HG03196 (cell line): Measurements from ENCODE around the gene GYS2.

ENCODE experiments used
- ATAC-seq: cut with Tn5 transposase; IDR thresholded peaks from one replicate; pipeline ENCODE4 v1.9.1; 2021; ENCODE audit not compliant: unreplicated experiment

The GYS2 gene

DNA sequence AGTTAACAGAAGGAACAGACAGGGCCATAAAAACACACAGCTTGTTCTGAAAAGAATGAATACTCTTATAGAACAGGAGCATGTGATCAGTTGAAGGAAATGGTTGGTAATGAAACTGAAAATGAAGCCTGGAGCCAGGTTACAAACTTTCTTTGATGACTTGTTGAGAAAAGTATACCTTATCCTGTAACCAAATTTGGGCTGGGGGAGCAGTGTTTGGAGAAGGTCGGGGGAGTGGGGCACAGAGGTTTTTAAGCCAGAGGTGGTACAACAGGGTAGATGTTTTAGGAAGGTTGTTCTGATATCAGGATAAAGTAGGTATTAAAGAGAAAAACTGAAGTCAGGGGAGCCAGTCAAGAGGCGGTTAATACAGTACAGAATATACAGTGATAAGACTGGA is 94.9 kb downstream of the GYS2 start:
- peak; percentile 92 for ATAC-seq

DNA sequence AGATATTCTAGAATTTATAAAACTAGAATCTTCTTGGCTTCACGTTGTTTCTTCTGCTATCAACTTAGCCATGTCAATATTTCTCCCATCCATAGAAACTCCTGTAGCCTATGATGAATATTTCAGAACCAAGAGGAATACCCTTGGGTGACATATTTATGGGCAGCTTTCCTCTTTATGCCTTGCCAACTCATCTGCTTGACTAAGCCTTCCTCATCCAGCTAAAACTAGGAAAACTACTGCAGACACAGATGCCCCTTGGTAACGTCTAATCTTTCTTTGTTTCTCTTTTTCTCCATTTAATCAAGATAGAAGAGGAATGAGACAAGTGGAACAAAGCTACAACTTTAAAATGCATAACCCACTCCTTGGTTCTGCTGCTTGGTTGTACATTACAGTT is 96.8 kb downstream of the GYS2 start:
- no peak for ATAC-seq

DNA sequence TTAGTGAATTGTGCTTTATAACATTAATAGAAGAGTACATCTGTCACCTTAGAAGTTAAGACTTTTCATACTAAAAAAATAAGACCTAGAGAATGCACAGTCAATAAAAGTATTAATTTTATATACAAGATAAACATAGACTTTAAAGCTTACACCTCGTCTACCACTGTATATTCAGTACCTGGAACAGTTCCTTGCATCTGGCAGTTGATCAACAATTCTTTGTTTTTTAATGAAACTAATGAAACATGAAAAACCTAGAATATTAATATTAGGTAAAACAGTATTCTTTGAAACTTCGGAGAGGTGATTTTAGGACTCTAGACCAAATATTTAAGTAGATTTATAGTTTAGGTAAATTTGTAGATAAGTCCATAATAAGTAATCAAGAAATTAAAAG is 98.8 kb downstream of the GYS2 start:
- no peak for ATAC-seq

DNA sequence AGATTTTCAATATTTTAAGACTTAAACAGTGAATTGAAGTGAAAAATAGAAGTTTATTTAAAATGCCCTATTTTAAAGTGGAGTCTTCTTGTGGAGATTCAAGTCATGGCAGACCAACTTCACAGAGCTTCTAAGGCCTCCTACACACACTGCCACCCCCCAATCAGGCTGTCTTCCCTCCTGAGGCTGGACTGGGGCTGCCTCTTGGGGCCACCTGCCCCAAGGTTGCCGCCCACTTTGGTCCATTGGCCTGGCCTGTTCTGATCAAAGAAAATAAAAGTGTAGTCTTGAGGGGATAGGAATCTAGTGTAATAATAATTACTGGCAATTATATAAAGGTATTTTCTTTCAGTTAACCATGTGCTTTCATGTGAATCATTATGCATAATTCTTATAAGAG is 101.8 kb downstream of the GYS2 start:
- no peak for ATAC-seq

DNA sequence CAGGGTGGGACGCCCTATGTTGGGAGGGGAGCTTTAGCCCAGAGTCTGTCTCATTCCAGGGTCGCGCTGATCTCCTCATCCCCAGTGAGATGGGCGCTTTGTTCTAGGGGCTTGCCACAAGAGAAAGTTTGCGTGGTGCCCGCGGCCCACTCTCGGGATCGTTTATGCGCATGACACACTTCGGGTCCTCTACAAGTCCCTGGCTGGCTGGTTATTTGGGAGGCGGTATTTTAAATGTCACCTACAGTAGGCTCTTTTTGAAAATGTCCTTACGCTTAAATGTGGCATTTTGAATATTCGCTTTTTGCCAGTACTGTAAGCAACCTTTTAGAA is 102.5 kb downstream of the GYS2 start:
- ATAC-seq: peak; percentile 5

DNA sequence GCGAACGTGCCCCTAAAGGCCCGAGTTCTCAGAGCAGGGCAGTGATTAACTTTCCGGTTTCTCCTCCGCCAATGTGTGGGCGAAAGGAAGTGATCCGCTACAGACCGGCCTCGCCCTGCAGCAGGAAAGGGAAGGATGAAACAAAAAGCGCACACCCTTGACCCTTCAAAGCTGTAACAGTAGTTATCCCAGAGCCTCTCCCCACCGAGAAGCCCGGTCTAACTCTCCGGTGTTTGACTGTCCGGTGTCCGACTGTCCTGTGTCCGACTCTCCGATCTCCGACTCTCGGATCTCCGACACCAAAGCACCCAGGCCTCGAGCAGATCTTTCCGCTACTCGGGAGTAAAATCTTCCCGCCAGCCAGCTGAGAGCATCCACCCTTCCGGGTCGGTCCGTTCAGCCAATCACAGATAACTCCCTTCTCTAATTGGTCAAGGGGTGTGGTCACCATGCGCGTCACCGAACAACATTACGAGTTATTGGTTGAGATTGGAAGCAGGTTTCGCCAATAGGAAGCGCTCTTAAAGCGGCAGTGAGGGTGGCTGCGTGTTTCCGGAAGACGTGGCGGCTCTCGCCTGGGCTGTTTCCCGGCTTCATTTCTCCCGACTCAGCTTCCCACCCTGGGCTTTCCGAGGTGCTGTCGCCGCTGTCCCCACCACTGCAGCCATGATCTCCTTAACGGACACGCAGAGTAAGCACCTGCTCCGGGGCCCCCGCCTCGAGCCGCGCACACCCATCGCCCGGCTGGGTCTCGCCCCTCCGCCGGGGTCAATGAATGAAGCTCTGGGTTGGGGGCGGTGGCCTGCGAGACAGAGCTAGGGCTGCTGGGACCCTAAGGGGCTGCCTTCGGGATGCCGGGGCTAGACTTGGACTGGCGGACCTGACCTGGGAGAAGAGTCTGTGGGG is 103.1 kb downstream of the GYS2 start, which contains the start of the genes GOLT1B and RECQL:
Gene GOLT1B (plus strand): TSS at position 532 of the 906 bp plus-strand sequence. CDS start 135 bp downstream, at position 667.
Gene RECQL (minus strand): TSS at position 378 of the 906 bp plus-strand sequence. CDS start 2,065 bp downstream, outside the sequence.
- peak; percentile 99 for ATAC-seq

DNA sequence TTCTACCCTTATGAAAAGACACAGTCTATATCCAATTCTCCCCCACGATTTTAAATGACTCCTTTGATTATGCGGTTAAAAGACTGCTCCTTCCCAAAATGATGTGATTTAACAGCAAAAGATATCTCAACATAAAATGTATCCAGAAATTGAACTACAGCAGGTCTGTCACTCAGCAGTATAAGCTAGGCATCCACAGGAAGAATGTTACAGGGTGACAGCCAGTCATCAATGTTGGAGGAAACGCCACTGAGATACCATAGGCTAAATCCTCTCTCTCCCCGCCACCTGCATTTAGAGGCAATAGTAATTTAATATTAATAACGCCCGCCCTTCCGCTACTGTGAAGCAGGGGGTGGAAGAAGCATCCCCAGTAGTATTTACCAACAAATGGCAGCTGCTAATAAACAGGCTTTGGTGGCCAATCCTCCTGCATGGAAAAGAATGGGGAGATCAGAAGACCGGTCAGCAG is 103.8 kb downstream of the GYS2 start:
- peak; percentile 3 for ATAC-seq

DNA sequence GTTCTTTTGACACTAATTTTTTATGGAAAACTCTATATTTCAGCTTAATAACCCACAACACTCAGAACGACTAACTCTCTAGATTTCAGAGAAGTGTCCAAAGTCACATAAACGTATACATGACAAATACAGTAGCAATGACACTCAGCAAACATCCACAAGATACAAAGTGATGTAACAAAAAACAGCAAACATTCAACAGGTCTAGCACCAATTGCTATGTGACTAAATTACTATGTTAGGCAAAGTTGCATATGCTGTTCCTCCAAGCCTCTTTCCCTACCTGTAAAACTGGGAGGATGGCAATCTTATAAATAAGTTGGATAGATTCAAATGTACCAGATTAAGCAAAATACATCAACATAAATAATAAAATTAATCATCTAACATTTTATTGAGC is 104.9 kb downstream of the GYS2 start:
- no peak for ATAC-seq
